ENCODE data around the gene INTS6L.

DNA sequence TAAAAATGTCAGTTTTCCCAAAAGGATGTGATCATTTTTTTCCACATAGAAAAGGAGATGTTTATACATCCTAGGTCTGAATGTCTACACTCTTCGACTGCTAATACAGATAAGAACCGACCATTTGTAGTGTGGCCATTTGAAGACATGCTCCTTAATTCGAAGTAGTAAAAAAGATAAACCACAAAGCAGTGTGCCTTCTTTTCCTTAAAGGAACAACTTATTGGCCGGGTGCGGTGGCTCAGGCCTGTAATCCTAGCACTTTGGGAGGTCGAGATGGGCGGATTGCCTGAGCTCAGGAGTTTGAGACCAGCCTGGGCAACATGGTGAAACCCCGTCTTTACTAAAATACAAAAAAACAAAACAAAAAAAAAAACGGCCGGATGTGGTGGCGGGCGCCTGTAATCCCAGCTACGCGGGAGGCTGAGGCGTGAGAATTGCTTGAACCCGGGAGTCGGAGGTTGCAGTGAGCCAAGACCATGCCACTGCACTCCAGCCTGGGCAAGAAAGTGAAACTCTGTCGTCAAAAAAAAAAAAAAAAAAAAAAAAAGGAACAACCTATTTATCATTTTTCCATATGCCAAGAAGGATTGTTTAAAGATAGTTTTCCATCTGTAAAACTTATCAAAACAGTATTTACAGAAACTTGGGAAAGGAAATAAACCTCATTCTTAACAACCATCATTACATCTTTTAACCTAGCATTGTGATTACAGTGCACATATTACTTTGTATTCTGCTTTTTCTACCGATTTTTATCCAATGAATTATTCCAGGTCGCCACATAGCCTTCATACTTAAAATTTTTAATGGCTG, 2.6 kb downstream of the INTS6L start:
- TF ChIP-seq CTCF (IDR thresholded peaks at IDR 0.05; ENCODE audit: poor library complexity) (no peak), EZH2 (IDR thresholded peaks at IDR 0.05; ENCODE audit: borderline replicate concordance) (no peak), EZH2phosphoT487 (IDR thresholded peaks at IDR 0.05; ENCODE audit: low read depth, severe bottlenecking, unreplicated experiment) (no peak)
